A673 (cell line): ENCODE measurements around the gene BET1. TPM values are rescaled to one million over a fixed set of nuclear protein-coding genes. Genes with fewer than 3 reads are reported as not detected.
"Not testable (repeated sequence)": the region's sequence is repeated elsewhere in the genome, so short reads cannot be mapped to it uniquely, and the experiment has no call there.

Experiments used
- BruUV-seq: library from RNA; stranded (reverse); fragments of 400-500 nt; replicated peaks from 2 replicates; lab custom pipeline; 2021; lab: Mats Ljungman, UMichigan
- CTCF ChIA-PET: fragments of 300-600 bp; sonication (Branson Sonifier 250); formaldehyde crosslinking; loops from one replicate; lab custom pipeline; 2022; ENCODE audit warnings: antibody characterized with exemption; lab: Charles Lee
- POLR2A ChIA-PET: fragments of 300-600 bp; sonication (Branson Sonifier 250); formaldehyde crosslinking; loops from one replicate; lab custom pipeline; 2022; ENCODE audit warnings: antibody characterized with exemption; ENCODE audit not compliant: low non-redundant PET; lab: Charles Lee
- DNase-seq: peaks from one replicate; pipeline ENCODE4 v3.0.0-alpha.2; 2015; ENCODE audit warnings: low spot score
- H3K27ac ChIP-seq: fragments of 200-600 bp; sonication (generic); 2 replicates; pipeline ENCODE4 v1.5.1; 2016; ENCODE audit warnings: mixed run types, low read depth, mild to moderate bottlenecking, mixed read lengths, antibody characterized with exemption, low read length; ENCODE audit not compliant: poor library complexity, severe bottlenecking
- H3K27me3 ChIP-seq: fragments of 200-600 bp; sonication (generic); replicated peaks from 2 replicates; pipeline ENCODE4 v1.6.1; 2017; ENCODE audit warnings: mixed run types, low read depth, mild to moderate bottlenecking, mixed read lengths, antibody characterized with exemption, low read length; ENCODE audit not compliant: insufficient read depth, poor library complexity
- H3K36me3 ChIP-seq: fragments of 200-600 bp; sonication (generic); 2 replicates; pipeline ENCODE4 v1.6.1; 2016; ENCODE audit warnings: mixed run types, mild to moderate bottlenecking, mixed read lengths, antibody characterized with exemption, low read length; ENCODE audit not compliant: insufficient read depth, poor library complexity, severe bottlenecking
- H3K4me1 ChIP-seq: fragments of 200-600 bp; sonication (generic); 2 replicates; pipeline ENCODE4 v1.6.1; 2017; ENCODE audit warnings: mixed run types, mild to moderate bottlenecking, mixed read lengths, antibody characterized with exemption, low read length; ENCODE audit not compliant: insufficient read depth, poor library complexity, severe bottlenecking
- H3K4me3 ChIP-seq: fragments of 200-600 bp; sonication (generic); 2 replicates; pipeline ENCODE4 v1.5.1; 2016; ENCODE audit warnings: low read depth, mixed run types, mild to moderate bottlenecking, mixed read lengths, low read length; ENCODE audit not compliant: poor library complexity, severe bottlenecking
- H3K9me3 ChIP-seq: fragments of 200-600 bp; sonication (generic); 2 replicates; pipeline ENCODE4 v1.6.1; 2016; ENCODE audit warnings: mixed run types, low read depth, mild to moderate bottlenecking, mixed read lengths, antibody characterized with exemption, low read length; ENCODE audit not compliant: poor library complexity, severe bottlenecking
- CTCF ChIP-seq: fragments of 300-800, 200-600 bp; sonication (generic); conservative IDR thresholded peaks from 2 replicates; pipeline ENCODE4 v1.5.1; 2017; ENCODE audit warnings: low read depth, mild to moderate bottlenecking, antibody characterized with exemption, low read length, moderate library complexity, mixed read lengths
- EZH2 ChIP-seq: fragments of 200-600 bp; sonication (generic); IDR thresholded peaks from 2 replicates; pipeline ENCODE4 v1.6.1; 2017; ENCODE audit warnings: borderline replicate concordance, low read depth, mild to moderate bottlenecking, mixed read lengths, antibody characterized with exemption, low read length; ENCODE audit not compliant: poor library complexity, severe bottlenecking
- intact Hi-C: fragments of 100-400 bp; cut with micrococcal nuclease; formaldehyde crosslinking; loops from one replicate; pipeline ENCODE4 v1.10.0; 2022; ENCODE audit not compliant: unreplicated experiment
- total RNA-seq: library from RNA; stranded (reverse); gene quantifications from 2 replicates; pipeline ENCODE4 v1.2.3, GENCODE V29; 2021

Gene BET1
- total RNA-seq, 1 experiment from 2014 or later = 19.2 TPM

DNA sequence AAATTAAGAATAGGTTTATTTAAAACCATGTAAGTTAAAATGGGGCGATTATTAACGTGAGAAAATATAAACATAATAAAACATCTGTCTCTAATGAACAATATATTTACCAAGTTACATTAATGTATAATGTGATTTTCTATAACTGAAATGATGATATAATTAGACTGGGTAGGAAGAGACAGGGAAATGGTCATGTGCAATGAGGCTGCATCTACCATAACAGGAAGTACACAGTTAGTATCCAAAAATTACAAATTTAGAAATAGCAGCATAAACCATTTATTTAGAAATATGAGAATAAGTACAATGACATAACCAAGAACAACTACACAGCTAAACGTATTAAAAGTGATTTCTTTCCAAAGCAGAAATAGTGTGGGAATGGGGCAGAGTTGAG, 25.8 kb upstream of the BET1 start:
- no peak overlapping the region for H3K27ac ChIP-seq
- no peaks in the 10 kb centered on the region for H3K4me1 ChIP-seq
- intact Hi-C loops = no loop called here
- no peak overlapping the region for H3K4me3 ChIP-seq
- TF ChIP-seq EZH2 (no peak), CTCF (no peak)
- no peaks in the 10 kb centered on the region for H3K36me3 ChIP-seq
- no peaks in the 10 kb centered on the region for H3K27me3 ChIP-seq
- no peak for DNase-seq
- ChIA-PET POLR2A (no interaction called here), CTCF (no interaction called here)
- no TSS peak for BruUV-seq
- no peaks in the 10 kb centered on the region for H3K9me3 ChIP-seq

- H3K4me1 ChIP-seq = no peaks in the 10 kb centered on the region
- TF ChIP-seq CTCF (no peak), EZH2 (no peak)
- no peaks in the 10 kb centered on the region for H3K9me3 ChIP-seq
- no peak overlapping the region for H3K4me3 ChIP-seq
- no peaks in the 10 kb centered on the region for H3K36me3 ChIP-seq
- BruUV-seq = no TSS peak
- DNase-seq = no peak
- H3K27me3 ChIP-seq = no peaks in the 10 kb centered on the region
- H3K27ac ChIP-seq = no peak overlapping the region
- POLR2A ChIA-PET = no interaction called here
- intact Hi-C loops = no loop called here
- CTCF ChIA-PET = no interaction called here
Measured at GRCh38 chr7:94028768-94029167, 24.6 kb upstream of the BET1 start.

DNA sequence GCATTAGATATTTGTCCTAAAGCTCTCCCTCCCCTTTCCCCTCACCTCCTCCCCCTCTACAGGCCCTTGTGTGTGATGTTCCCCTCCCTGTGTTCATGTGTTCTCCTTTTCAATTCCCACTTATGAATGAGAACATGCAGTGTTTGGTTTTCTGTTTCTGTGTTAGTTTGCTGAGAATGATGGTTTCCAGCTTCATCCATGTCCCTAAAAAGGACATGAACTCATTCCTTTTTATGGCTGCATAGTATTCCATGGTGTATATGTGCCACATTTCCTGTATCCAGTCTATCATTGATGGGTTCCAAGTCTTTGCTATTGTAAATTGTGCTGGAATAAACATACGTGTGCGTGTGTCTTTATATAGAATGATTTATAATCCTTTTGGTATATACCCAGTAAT, 22.5 kb upstream of the BET1 start:
- BruUV-seq, H3K27me3 ChIP-seq, POLR2A ChIA-PET, H3K4me3 ChIP-seq, H3K27ac ChIP-seq, intact Hi-C loops, H3K9me3 ChIP-seq, CTCF ChIA-PET, H3K4me1 ChIP-seq, H3K36me3 ChIP-seq, DNase-seq: not testable (repeated sequence)

- DNase-seq = no peak
- no peaks in the 10 kb centered on the region for H3K27me3 ChIP-seq
- no peaks in the 10 kb centered on the region for H3K4me1 ChIP-seq
- no peaks in the 10 kb centered on the region for H3K9me3 ChIP-seq
- H3K27ac ChIP-seq = no peak overlapping the region
- TF ChIP-seq CTCF (no peak), EZH2 (no peak)
- H3K4me3 ChIP-seq = no peak overlapping the region
- ChIA-PET CTCF (no interaction called here), POLR2A (no interaction called here)
- BruUV-seq = no TSS peak
- no peaks in the 10 kb centered on the region for H3K36me3 ChIP-seq
- intact Hi-C loops = no loop called here
Measured at GRCh38 chr7:94022550-94022949, 18.4 kb upstream of the BET1 start.
